ENCODE data around the gene ASIC2.

ASIC2 gene

DNA sequence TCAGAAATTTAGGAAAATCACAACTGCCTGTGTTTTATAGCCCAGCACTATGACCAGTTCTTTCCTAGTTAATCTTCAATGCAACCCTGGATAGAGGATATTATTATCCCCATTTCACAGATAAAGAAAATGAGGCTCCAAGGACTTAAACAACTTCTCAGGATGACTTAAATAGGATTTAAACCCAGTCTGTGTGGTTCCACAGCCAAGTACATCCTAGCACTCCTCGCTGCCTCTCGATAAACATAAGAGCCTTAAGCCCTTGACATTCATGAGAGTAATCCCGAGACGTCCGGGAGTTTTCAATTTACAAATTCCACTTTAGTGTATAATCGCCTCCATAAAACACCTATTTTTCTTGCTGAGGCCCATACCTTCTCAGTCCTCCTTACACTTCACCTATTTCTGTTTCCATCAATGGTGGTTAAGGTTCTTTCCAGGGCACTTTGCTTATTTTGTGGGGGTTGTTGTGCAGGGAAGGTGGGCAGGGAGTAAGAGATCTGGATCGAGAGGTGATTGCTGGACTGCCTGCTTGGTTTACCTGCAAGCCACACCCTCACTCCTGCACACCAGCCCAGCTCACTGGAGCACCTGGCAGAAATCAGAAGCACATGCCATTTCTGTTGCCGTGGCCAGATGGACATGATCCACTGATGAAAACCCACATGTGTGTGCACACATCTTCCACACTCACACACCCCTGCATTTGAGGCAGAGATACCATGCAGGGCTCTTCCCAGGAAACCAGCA is 50.5 kb downstream of the ASIC2 start:
- no peak for DNase-seq (ENCODE audit: low read depth in 2 of 2)

DNA sequence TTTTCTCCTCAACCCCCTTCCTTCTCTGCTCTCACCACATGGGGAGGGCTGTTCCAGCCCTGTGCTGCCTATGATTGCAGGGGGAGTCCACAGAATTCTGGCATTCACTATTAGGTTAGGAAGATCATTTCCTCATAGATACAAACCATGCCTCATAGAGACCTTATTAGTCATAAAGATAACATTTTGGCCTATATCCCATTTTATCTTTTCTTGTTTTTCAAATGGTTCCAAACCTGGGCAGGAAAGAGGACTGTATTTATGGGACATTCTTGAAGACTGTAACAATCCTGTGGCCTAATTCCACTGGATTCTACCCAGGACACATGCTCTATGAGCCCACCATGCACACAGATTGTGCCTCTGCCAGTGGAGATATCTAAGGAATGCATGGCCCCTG is 51.7 kb downstream of the ASIC2 start:
- DNase-seq (ENCODE audit: low read depth in 2 of 2), result no peak

DNA sequence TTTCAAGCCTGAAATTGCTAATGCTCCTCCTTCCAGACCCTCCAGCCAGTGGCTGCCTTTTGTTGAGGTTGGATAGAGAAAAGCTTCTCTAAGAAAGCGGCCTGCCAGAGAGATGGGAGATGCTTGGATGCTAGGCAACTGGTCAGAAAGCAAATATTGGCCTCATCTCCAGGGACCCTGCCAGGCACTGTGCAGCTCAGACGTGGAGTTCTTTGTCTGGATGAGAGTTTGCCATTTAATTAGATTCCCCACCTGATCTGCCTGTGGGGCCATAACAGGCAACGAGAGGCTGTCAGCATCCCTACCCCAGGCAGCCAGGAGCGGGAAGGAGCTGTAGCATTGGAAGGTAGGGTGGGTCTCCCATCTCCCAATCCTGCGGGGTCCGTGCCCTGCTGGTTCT is 52.7 kb downstream of the ASIC2 start:
- DNase-seq (ENCODE audit: low read depth in 2 of 2), result no peak

DNA sequence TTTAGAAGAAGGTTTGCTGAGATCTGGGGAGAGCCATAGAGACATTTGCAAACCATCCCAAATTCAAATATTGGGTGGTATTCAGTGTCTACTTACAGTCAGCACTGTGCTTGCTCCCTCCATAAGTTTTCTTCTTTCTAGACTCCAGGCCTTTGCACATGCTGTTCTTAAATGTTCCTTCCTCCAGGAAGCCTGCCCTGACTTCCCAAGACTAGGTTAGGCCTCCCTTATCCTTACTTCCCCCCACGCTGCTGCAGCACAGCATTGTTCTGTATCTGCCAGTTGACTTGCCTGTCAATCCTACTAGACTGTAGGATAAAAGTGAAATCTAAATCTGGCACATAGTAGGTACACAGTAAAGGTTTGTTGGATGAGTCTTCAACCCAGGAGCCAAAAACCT is 53.4 kb downstream of the ASIC2 start:
- DNase-seq (ENCODE audit: low read depth in 2 of 2), result no peak

DNA sequence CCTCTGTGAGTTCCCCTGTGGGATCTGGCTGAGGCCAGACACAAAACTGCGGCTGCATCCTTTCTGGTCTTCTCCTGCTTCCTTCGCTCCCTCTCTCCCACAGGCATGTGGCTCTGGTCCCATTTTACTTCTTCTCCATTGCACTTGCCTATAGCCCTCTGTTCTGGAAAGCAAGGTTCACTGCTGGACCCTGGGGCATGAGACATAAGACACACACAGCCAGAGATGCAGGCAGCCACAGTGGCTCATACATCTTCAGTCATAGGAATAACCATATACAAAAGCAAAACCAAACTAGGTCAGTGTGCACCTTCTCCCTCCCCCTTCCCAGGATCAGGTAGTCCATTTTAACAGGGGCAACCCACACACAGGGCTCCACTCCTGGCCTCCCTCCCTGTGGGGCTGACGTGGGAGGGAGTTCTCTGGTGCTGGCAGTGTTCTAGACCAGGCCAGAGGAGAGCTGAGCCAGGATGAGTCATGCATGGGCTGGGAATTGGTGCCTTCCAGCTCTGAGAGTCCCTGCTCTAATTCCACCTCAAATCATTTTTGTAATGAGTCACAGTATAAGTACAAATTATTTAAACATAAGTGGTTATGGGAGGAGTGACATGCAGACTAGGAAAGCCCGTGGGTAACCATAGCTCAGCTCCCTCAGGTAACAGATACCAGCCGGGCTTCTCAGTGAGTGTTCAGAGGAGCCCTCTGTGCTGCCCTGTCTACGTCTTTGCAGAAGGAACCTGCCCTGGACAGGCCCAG is 58.0 kb downstream of the ASIC2 start:
- no peak for DNase-seq (ENCODE audit: low read depth in 2 of 2)

DNA sequence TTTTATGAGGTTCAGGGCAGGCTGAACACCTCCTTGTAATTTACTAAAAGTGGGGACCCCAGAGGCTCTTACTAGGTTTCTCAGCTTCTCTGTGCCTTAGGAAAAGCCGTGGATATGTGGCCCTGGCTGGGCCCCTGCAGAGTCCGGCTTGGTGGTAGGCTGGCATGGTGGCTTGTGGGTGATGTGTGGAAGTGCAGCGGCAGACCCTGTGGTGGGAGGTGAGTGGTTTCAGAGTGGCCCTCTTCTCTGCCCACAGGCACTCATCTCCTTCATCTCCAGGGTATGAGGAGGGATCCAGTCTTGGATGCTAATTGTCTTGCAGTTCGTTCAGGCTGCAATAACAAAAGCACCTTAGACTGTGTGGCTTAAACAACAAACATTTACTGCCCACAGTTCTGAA is 58.9 kb downstream of the ASIC2 start:
- DNase-seq (ENCODE audit: low read depth in 2 of 2), result no peak

DNA sequence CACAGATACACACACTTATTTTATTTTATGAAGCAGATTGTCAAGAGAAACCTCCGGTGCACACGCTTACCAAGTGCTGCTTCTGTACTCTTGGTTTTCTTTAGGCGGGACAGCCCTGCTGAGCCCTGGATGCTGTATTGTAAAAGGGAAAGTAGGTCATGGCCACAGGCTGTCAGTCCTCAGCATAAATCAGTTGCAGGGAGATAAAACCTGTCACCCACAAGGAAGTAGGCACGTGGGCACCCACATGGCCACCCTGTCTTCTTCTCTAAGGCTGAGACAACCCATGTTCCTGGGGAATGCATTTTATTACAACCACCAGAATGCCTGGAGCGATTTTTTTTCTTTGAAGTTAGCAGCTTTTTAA is 59.3 kb downstream of the ASIC2 start:
- DNase-seq (ENCODE audit: low read depth in 2 of 2), result no peak

DNA sequence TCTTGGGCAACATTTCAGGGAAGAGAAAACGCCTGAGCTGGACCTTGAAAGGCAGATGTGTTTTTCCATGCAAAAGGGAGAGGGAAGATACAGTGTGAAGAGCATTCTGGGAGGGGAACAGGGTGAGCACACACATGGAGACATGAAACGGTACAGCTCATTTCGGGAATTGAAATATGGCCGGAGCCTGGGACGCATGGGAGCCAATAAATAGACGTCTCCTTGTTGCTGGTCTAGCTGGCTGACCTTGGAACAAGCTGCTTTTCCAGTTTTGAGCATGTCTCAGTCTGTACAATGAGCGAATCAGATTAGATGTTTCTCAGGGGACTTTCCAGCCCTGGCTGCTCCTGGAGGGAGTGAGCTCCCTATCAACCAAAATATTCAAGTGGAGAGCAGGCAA is 63.6 kb downstream of the ASIC2 start:
- DNase-seq (ENCODE audit: low read depth in 2 of 2), result no peak

DNA sequence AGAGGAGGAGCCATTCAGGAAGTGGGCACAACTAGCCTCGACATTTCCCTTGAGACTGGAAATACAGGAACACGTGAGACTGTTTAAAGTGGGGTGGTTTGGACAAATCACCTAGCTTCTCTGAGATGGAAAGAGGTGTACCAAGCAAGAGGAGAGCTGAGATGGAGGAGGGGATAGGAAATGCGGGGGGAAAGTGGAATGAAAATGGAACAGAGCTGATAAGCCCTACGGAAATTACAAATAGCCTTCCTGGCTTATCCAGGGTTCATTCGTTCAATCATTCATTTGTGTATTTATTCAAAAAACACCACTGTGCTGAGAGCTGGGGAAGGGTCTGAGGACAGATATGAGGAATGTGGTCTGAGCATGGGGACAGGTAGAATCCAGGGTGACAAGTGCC is 64.1 kb downstream of the ASIC2 start:
- DNase-seq (ENCODE audit: low read depth in 2 of 2), result no peak

DNA sequence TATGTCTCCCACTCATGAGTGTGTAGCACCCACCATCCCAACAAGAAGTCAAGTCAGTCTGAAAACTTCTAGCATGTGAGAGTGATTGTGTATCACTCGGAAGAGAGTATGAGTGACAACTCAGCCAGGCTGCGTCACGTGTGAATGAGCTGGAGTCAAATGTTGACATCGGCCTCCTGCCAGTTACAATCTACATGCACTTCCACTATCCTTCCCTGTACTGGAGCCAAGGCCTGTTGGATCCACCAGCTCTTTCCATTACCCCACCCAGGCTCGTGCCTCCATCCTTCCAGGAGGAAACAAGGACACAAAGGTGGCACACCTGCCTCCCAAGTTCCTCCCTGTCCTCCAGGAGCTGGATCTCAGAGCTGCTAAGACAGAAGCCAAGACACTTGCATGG is 64.5 kb downstream of the ASIC2 start:
- DNase-seq (ENCODE audit: low read depth in 2 of 2), result no peak

DNA sequence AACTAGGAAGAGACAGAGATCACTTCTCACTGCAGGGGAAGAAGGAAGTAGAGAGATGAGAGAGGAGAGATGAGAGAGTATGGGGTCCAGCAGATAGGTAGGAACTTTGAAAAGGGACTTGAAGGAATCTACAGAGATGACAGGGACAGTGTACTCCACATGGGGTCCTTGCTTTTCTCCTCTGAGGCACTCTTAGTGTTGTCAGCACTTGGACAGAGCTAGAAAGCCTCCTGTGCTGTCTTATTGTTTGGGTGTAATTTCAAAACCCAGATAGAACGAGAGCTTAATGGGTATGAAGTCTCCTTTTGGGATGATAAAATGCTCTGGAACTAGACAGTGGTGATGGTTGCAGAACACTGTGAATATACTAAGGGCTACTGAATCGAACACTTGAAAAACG is 65.2 kb downstream of the ASIC2 start:
- no peak for DNase-seq (ENCODE audit: low read depth in 2 of 2)

DNA sequence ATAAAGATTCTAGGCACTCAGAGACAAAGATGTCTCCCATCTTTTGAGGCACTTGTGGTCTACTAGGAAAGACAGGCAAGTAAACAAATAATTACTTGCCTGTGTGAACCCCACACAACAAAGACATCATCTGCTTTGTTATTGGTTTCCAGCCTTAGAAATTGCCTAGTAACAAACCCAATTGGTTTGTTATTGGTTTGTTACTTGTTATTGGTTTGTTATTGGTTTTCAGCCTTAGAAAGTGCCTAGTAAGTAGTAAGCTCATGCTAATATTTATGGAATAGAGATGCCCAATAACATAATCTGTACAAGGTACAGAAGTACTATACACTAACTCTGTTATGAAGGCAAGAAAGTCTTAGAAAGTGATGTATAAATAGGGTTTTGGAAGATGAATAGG is 67.1 kb downstream of the ASIC2 start:
- no peak for DNase-seq (ENCODE audit: low read depth in 2 of 2)

DNA sequence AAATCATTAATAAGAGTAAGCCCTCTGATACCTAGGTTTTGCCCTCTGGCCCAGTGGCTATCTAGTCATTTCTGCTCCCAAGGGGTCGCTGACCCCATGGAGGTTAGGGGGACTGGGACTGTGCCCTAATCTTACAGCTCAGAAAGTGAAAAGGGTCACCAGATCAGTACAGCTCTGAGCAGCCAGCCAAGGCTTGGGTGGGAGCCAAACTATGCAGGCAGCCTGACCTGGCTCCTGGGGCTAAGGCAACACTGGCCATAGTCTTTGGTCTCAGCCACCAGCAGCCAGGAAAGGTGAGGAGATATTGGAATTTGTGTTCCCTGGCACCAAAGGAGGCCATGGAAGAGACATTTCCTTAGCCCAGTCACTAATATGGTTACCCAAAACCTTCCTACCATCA is 67.6 kb downstream of the ASIC2 start:
- DNase-seq (ENCODE audit: low read depth in 2 of 2), result no peak

DNA sequence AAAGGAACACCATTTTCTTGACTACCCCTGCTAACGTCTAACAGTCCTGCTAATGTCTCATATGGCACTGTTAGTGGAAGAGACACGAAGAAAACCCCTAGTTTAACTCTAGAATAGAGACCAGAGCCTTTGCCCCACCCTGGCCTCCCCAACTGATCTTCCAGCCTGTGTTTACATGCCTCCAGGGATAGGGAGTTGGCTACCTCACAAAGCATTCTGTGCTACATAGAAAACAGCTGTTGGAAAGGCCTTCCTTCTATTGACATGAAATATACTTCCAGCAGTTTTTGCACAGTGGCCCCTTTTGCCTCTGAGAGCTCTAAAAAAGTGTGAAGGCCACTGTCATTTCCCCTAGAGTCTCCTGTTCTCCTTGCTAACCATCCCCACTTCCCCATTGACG is 73.1 kb downstream of the ASIC2 start:
- no peak for DNase-seq (ENCODE audit: low read depth in 2 of 2)

DNA sequence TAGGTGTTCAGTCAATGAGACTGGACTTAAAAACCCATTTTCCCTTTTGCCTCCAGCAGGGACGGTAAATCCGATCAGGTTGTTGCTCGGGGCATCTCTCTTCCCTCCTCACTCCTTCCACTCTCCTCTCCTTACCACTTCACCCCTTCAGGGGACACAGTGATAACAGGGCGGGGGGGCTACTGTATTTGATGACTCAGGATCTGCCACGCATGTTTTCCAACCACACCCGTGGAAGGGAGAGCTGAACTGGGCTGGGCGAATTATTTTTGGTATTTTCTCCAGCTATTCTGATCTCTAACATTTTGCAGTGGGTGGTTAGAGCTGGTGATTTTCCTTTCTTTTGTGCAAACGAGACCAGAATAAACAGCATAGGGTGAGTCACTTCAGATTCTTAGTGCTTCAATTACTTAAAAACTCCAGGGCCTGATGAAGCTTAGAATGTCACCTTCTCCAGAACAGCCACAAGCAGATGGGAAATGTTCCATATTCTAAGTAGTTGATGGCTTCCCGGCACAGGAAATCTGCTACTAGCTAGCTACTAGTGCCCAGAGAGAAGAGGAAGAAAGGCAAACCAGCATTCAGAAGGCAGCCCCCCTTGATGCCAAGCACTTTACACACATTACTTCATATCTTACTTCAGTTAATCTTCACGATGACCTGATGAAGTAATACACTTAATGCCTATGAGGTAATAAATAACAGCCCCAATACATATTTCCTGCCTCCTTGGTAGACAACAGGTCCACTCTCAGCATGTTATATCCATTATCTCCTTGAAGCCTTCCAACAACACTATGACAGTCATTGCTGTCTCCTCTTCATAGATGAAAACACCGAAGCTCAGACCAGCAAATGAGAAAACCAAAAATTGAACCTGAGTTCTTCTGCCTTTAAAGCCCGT is 74.1 kb downstream of the ASIC2 start:
- DNase-seq (ENCODE audit: low read depth in 2 of 2), result no peak

DNA sequence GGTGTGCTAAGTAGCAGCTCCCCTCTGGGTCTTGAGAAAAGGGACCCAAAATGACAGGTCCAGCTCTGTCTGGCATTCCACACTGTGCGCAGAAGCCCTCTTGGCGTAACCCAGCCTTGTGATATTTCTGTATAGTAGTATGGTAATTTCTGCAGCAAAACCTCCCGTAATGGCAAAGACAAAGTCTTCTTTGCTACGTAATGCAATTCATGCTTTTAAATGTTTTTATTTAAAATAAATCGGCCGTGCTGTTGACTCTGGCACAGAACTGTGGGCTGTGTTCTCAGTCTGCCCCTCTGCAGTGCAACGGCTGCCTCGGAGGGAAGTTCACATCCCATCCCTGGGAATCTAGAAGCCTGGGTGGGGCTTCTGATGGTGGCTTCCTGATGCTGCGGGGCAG is 75.2 kb downstream of the ASIC2 start:
- DNase-seq (ENCODE audit: low read depth in 2 of 2), result no peak

DNA sequence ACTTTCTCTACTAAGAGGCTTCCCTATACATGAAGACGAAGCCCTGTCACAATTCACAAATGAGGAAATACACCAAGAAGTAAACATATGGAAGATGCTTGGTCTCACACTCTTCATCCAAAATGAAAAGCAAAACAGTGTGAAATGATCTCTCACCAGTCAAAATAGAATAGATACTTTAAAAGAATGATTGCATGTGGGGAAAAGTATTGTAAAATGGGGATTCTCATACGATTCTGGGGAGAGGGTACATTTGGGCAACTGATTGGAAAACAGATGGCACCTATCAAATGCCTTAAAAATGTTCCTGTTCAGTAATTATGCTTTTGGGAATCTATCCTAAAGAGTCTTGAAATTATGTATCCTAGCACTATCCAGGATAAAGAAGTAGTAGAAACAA is 78.1 kb downstream of the ASIC2 start:
- DNase-seq (ENCODE audit: low read depth in 2 of 2), result no peak

DNA sequence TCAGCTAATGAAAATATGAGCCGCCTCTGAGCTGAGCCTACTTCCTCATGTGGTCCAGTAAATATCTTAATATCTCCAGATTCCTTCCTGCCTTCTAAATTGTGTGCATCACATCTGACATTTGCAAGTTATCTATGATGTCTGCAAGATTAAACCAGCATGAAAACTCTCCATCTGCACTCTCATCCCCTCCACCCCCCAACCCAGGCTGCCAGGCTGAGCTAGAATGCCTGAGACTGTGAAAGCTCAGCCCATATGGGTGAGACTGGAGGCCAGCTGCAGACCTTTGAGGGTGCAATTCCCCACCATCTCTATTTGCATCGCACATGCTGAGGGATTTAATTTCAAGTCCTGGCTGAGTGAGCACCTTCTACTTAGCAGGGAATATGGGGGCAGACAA is 82.8 kb downstream of the ASIC2 start:
- DNase-seq (ENCODE audit: low read depth in 2 of 2), result no peak

DNA sequence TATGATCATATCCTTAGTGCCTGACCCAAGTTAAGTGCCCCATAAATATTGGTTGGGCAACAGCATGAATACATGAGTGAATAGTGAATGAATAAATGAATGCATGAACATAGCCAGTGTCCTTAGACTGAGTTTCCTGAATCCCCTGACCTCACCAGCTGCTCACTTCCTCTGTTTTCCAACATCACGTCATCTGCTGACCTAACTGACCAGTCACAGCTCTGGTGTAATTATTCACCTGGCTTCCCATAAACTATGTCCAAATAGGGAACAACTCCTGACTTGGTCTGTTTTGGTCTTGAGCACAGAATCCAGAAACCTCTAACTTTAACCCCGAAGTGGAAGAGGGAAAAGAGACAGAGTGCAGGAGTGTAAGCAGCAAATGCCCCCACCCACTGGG is 83.4 kb downstream of the ASIC2 start:
- no peak for DNase-seq (ENCODE audit: low read depth in 2 of 2)

DNA sequence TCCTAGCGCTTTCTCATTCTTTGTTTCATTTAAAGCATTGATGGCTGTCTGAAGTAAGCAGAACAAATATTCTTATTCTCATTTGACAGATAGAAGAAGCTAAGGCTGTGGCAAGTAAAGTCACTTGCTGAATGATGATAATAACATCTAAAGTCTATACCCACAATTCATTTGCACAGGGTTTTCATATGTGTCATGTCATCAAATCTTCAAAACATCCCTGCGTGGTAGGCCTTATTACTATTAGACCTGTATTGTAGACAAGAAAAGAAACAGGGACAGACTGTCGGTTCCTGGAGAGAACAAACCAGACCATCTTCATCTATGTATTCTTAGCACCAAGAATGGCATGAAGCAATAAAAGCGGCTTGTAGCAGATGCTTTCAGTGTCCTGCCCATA is 85.9 kb downstream of the ASIC2 start:
- no peak for DNase-seq (ENCODE audit: low read depth in 2 of 2)

DNA sequence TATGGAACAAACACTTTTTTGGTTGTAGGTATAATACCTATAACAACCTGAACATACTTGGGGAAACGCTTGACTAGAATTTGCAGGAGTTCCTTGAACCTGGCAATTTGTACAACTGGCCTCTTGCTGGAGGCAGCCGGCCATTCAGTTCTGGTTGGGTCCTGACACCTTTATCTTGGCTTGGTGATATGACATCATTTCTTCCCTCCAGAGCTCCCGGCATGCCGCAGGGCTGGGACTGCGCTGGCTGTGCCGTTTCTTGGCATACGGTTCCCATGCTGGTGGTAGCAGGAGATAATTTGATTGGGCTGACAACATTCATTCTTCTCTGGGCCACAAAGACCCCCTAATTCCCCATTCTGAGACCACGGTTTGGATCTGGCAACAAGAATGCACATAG is 87.5 kb downstream of the ASIC2 start:
- DNase-seq (ENCODE audit: low read depth in 2 of 2), result no peak

DNA sequence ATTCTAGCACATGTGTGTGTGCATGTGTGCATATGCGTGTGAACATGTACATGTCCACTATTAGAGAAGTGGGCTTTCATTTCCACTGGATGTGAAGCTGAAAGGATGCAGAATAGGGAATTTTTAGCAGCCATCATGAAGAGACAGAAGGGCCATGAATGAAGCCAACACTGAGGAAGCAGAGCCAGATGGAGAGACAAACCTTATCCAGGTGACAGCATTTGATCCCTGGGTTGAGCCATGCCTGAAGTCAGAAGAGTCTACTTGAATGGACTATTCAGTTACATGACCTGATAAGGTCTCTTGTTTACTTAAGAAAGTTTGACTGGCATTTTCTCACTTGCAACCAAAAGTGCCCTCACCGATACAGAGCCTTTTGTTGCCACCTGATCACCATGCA is 88.4 kb downstream of the ASIC2 start:
- no peak for DNase-seq (ENCODE audit: low read depth in 2 of 2)

DNA sequence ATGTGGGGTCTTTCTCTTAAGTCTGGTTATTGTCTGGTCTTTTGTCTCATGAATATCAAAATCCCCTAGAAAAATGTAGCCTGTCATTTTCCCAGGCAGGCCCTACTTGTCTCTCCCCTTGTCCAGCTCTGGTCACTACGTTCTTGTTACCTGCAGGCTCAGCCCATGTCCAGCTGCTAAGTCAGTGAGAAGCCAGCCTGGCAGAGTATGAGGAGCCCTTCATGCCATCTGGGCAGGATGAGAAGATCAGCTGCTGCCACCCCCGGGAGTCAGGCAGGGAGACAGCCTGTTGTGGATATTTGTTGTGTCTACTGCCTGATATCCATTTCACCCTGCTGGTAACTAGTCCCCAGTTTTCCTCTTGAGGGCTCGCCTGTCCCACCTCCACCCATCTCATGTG is 88.9 kb downstream of the ASIC2 start:
- no peak for DNase-seq (ENCODE audit: low read depth in 2 of 2)

Measured in stimulated activated CD8-positive, alpha-beta memory T cell treated with anti-CD3 and anti-CD28 coated beads, Interleukin-2, amount 100 ng/mL, for 1 hour (primary cell).